H1 (cell line): ENCODE data around the gene TTPAL. TPM values are rescaled to one million over a fixed set of nuclear protein-coding genes. Genes with fewer than 3 reads are reported as not detected.

ENCODE experiments used
- CTCF ChIA-PET: fragments of 300-600 bp; sonication (Branson Sonifier 250); formaldehyde crosslinking; loops from one replicate; lab custom pipeline; 2021; ENCODE audit not compliant: partially characterized antibody; lab: Charles Lee
- POLR2A ChIA-PET: fragments of 300-600 bp; sonication (Branson Sonifier 250); formaldehyde crosslinking; loops from one replicate; lab custom pipeline; 2021; ENCODE audit warnings: inconsistent platforms; ENCODE audit not compliant: partially characterized antibody; lab: Charles Lee
- DNase-seq, 2 experiments: peaks; one replicate each; pipeline versions ENCODE4 v3.0.0 to v3.0.0-alpha.2; 2010 to 2022; ENCODE audit warnings: low spot score in 2 of 2, low read depth in 1 of 2, mixed read lengths in 1 of 2
- FAIRE-seq: peaks from 2 replicates; lab custom pipeline; 2011; peaks lifted over from hg19 to GRCh38; lab: Jason Lieb, UNC
- H2AFZ ChIP-seq: 2 replicates; pipeline ENCODE4 v1.8.1; 2012; ENCODE audit warnings: low read length, inconsistent platforms
- H2AK5ac ChIP-seq: 2 replicates; pipeline ENCODE4 v1.6.1; 2013; ENCODE audit warnings: low read depth, low read length
- H2BK120ac ChIP-seq: replicated peaks from 2 replicates; pipeline ENCODE3; 2013; ENCODE audit warnings: low read depth, low read length, inconsistent platforms
- H2BK12ac ChIP-seq: 2 replicates; pipeline ENCODE4 v1.6.1; 2013; ENCODE audit warnings: low read depth, low read length
- H2BK15ac ChIP-seq: 2 replicates; pipeline ENCODE4 v1.6.1; 2013; ENCODE audit warnings: low read length
- H2BK20ac ChIP-seq: 2 replicates; pipeline ENCODE4 v1.6.1; 2013; ENCODE audit warnings: low read length
- H2BK5ac ChIP-seq: 2 replicates; pipeline ENCODE4 v1.6.1; 2013; ENCODE audit warnings: low read depth, low read length
- H3K14ac ChIP-seq: 2 replicates; pipeline ENCODE4 v1.6.1; 2013; ENCODE audit warnings: inconsistent platforms; ENCODE audit not compliant: insufficient read length
- H3K18ac ChIP-seq: 2 replicates; pipeline ENCODE4 v1.6.1; 2013; ENCODE audit warnings: low read length; ENCODE audit errors: extremely low read depth
- H3K23ac ChIP-seq: 2 replicates; pipeline ENCODE4 v1.6.1; 2013; ENCODE audit warnings: inconsistent platforms; ENCODE audit not compliant: insufficient read length
- H3K23me2 ChIP-seq: 2 replicates; pipeline ENCODE4 v1.6.1; 2013; ENCODE audit warnings: low read depth, low read length
- H3K27ac ChIP-seq: 2 replicates; pipeline ENCODE4 v1.6.1; 2011; ENCODE audit warnings: low read depth, low read length, inconsistent platforms
- H3K27me3 ChIP-seq, 4 experiments: replicated peaks in 1 of 4; 1 replicate in 1 of 4; 2 replicates in 3 of 4; pipeline versions ENCODE4 v1.6.1 to v1.8.1; 2011 to 2013; ENCODE audit warnings: low read length in 3 of 4, mild to moderate bottlenecking in 3 of 4, inconsistent platforms in 2 of 4, mixed read lengths in 2 of 4, moderate library complexity in 1 of 4; ENCODE audit not compliant: control insufficient read depth in 3 of 4, insufficient read depth in 3 of 4; ENCODE audit errors: extremely low read depth in 1 of 4
- H3K36me3 ChIP-seq, 4 experiments: 2 replicates each; pipeline versions ENCODE4 v1.6.1 to v1.8.1; 2011 to 2013; ENCODE audit warnings: mild to moderate bottlenecking in 4 of 4, low read length in 3 of 4, moderate library complexity in 2 of 4, control low read depth in 1 of 4, inconsistent platforms in 1 of 4; ENCODE audit not compliant: insufficient read depth in 4 of 4, control insufficient read depth in 2 of 4
- H3K4ac ChIP-seq: replicated peaks from 2 replicates; pipeline ENCODE3; 2013; ENCODE audit warnings: low read length, low read depth, mixed read lengths, inconsistent platforms; ENCODE audit not compliant: insufficient read length
- H3K4me1 ChIP-seq, 4 experiments: replicated peaks in 1 of 4; 1 replicate in 1 of 4; 2 replicates in 3 of 4; pipeline versions ENCODE4 v1.6.1 to v1.8.1; 2011 to 2013; ENCODE audit warnings: low read length in 3 of 4, inconsistent platforms in 2 of 4, mixed read lengths in 1 of 4; ENCODE audit not compliant: insufficient read depth in 4 of 4, control insufficient read depth in 3 of 4
- H3K4me2 ChIP-seq, 2 experiments: 2 replicates each; pipeline versions ENCODE4 v1.6.1 to v1.8.1; 2011 to 2013; ENCODE audit warnings: low read depth in 2 of 2, low read length in 2 of 2, control low read depth in 1 of 2, inconsistent platforms in 1 of 2, mild to moderate bottlenecking in 1 of 2; ENCODE audit not compliant: insufficient read depth in 1 of 2
- H3K4me3 ChIP-seq, 4 experiments: fragments of 200-600, 300-600 bp in 1 of 4; sonication (generic), shearing (Covaris generic), sonication (Bioruptor Twin) in 1 of 4; 2 replicates each; pipeline versions ENCODE4 v1.5.1 to v1.8.1; 2011 to 2016; ENCODE audit warnings: low read length in 4 of 4, low read depth in 3 of 4, control low read depth in 2 of 4, inconsistent platforms in 2 of 4, mild to moderate bottlenecking in 2 of 4, mixed read lengths in 1 of 4, moderate library complexity in 1 of 4; ENCODE audit not compliant: insufficient read depth in 2 of 4; ENCODE audit errors: extremely low read depth in 1 of 4
- H3K56ac ChIP-seq: replicated peaks from 2 replicates; pipeline ENCODE3; 2013; ENCODE audit warnings: low read depth, mild to moderate bottlenecking, mixed read lengths, low read length, inconsistent platforms; ENCODE audit not compliant: insufficient read length
- H3K79me1 ChIP-seq: 2 replicates; pipeline ENCODE4 v1.6.1; 2013; ENCODE audit warnings: low read depth, low read length, control low read depth
- H3K79me2 ChIP-seq, 2 experiments: 2 replicates each; pipeline versions ENCODE4 v1.6.1 to v1.8.1; 2012 to 2013; ENCODE audit warnings: low read length in 2 of 2, mild to moderate bottlenecking in 2 of 2, inconsistent platforms in 1 of 2; ENCODE audit not compliant: insufficient read depth in 2 of 2, control insufficient read depth in 1 of 2
- H3K9ac ChIP-seq, 4 experiments: replicated peaks in 1 of 4; 1 replicate in 1 of 4; 2 replicates in 3 of 4; pipeline versions ENCODE4 v1.6.1 to v1.8.1; 2011 to 2013; ENCODE audit warnings: low read depth in 3 of 4, low read length in 3 of 4, control low read depth in 2 of 4, mild to moderate bottlenecking in 2 of 4, moderate library complexity in 2 of 4, inconsistent platforms in 1 of 4; ENCODE audit errors: extremely low read depth in 1 of 4
- H3K9me3 ChIP-seq, 2 experiments: 2 replicates each; pipeline versions ENCODE4 v1.6.1 to v1.8.1; 2012 to 2013; ENCODE audit warnings: mild to moderate bottlenecking in 2 of 2, moderate library complexity in 2 of 2, control low read depth in 1 of 2, inconsistent platforms in 1 of 2, low read depth in 1 of 2, low read length in 1 of 2, mixed read lengths in 1 of 2; ENCODE audit not compliant: insufficient read depth in 2 of 2
- H4K20me1 ChIP-seq, 2 experiments: replicated peaks in 1 of 2; 2 replicates each; pipeline versions ENCODE3 to v1.8.1; 2011 to 2013; ENCODE audit warnings: inconsistent platforms in 2 of 2, low read length in 2 of 2, mild to moderate bottlenecking in 1 of 2; ENCODE audit not compliant: insufficient read depth in 2 of 2, control insufficient read depth in 1 of 2
- H4K5ac ChIP-seq: 2 replicates; pipeline ENCODE4 v1.6.1; 2013; ENCODE audit warnings: low read length, low read depth, mixed read lengths, inconsistent platforms; ENCODE audit not compliant: insufficient read length
- H4K8ac ChIP-seq: 2 replicates; pipeline ENCODE4 v1.8.0; 2013; ENCODE audit warnings: mild to moderate bottlenecking, moderate library complexity, low read length, inconsistent platforms; ENCODE audit not compliant: insufficient read depth; ENCODE audit errors: extremely low read depth
- H4K91ac ChIP-seq: replicated peaks from 2 replicates; pipeline ENCODE3; 2013; ENCODE audit warnings: low read length, mixed read lengths, inconsistent platforms; ENCODE audit not compliant: insufficient read length
- EP300 ChIP-seq, 2 experiments: IDR thresholded peaks; 1 replicate in 1 of 2; 2 replicates in 1 of 2; pipeline ENCODE4 v1.6.1; 2011 to 2012; ENCODE audit warnings: low read depth in 2 of 2, low read length in 2 of 2, mild to moderate bottlenecking in 2 of 2, borderline replicate concordance in 1 of 2, inconsistent platforms in 1 of 2, moderate library complexity in 1 of 2
- EZH2 ChIP-seq: fragments of 200-600 bp; sonication (generic); IDR thresholded peaks from 2 replicates; pipeline ENCODE4 v1.7.1; 2012; ENCODE audit warnings: low read depth, mild to moderate bottlenecking, moderate library complexity, low read length, inconsistent platforms; ENCODE audit not compliant: severe bottlenecking
- FOSL1 ChIP-seq: IDR thresholded peaks from 2 replicates; pipeline ENCODE4 v1.6.1; 2011; ENCODE audit warnings: mild to moderate bottlenecking, low read depth, low read length, moderate library complexity; ENCODE audit not compliant: insufficient read depth
- GABPA ChIP-seq: IDR thresholded peaks from 2 replicates; pipeline ENCODE4 v1.6.1; 2011; ENCODE audit warnings: mild to moderate bottlenecking, low read length, moderate library complexity, borderline replicate concordance; ENCODE audit not compliant: insufficient read depth
- HDAC6 ChIP-seq: IDR thresholded peaks from one replicate; pipeline ENCODE4 v1.7.1; 2012; ENCODE audit warnings: low read depth, mild to moderate bottlenecking, inconsistent platforms, low read length, moderate library complexity
- NRF1 ChIP-seq: IDR thresholded peaks from 2 replicates; pipeline ENCODE4 v1.6.1; 2011; ENCODE audit warnings: mild to moderate bottlenecking, low read depth, low read length, improper control_type of control experiment
- PHF8 ChIP-seq: fragments of 200-600 bp; sonication (generic); conservative IDR thresholded peaks from 2 replicates; pipeline ENCODE4 v1.7.1; 2012; ENCODE audit warnings: low read depth, mild to moderate bottlenecking, inconsistent platforms, low read length, moderate library complexity
- POU5F1 ChIP-seq: IDR thresholded peaks from 2 replicates; pipeline ENCODE4 v1.6.1; 2011; ENCODE audit warnings: low read depth, mild to moderate bottlenecking, low read length, moderate library complexity
- RAD21 ChIP-seq, 2 experiments: IDR thresholded peaks in 1 of 2; conservative IDR thresholded peaks in 1 of 2; 2 replicates each; pipeline ENCODE4 v1.6.1; 2011; ENCODE audit warnings: low read depth in 2 of 2, low read length in 2 of 2, improper control_type of control experiment in 1 of 2, inconsistent platforms in 1 of 2, mild to moderate bottlenecking in 1 of 2, moderate library complexity in 1 of 2
- TCF12 ChIP-seq: IDR thresholded peaks from 2 replicates; pipeline ENCODE4 v1.6.1; 2011; ENCODE audit warnings: low read depth, mild to moderate bottlenecking, low read length
- TEAD4 ChIP-seq: IDR thresholded peaks from 2 replicates; pipeline ENCODE4 v1.6.1; 2012; ENCODE audit warnings: low read depth, low read length, inconsistent platforms, mixed read lengths
- WGBS, 2 experiments: shearing (Covaris generic) in 1 of 2; methylation state at CpG; one replicate each; pipeline versions ENCODE4 v1.1.6 to v1.1.7; 2013 to 2015; ENCODE audit warnings: low lambda C conversion rate in 2 of 2, mixed read lengths in 2 of 2, inconsistent platforms in 1 of 2, low coverage in 1 of 2, missing lambda C conversion rate in 1 of 2; ENCODE audit not compliant: insufficient replicate concordance in 2 of 2, insufficient coverage in 1 of 2, insufficient read length in 1 of 2; ENCODE audit errors: extremely low coverage in 1 of 2, missing lambda C conversion rate in 1 of 2; 5-methylcytosine and 5-hydroxymethylcytosine counted together
- polyA plus RNA-seq, 7 experiments: library from polyadenylated mRNA; depleted of rRNA in 3 of 7; stranded (reverse) in 5 of 7; unstranded in 2 of 7; fragments of >200 nt in 5 of 7; fragments of 200-250 nt in 2 of 7; gene quantifications; 1 replicate in 5 of 7; 2 replicates in 1 of 7; 4 replicates in 1 of 7; pipeline versions ENCODE4 v1.2.1 to v1.2.3, GENCODE V29; 2011 to 2013; ENCODE audit warnings: missing spikeins in 2 of 7, mixed read lengths in 2 of 7
- total RNA-seq: library from RNA; stranded (reverse); fragmentation: NEBNext Ultra II Directional; extraction: Animal tissue kit (Norgen Biotek cat#: 25700); gene quantifications from 2 replicates; pipeline ENCODE4 v1.2.1, GENCODE V29; 2021

The TTPAL gene
- total and polyA plus RNA-seq, 2 of the 8 experiments (the other 6 are each of a cell fraction or from before 2014, with no cell fraction given) = 2.8 to 14.0 TPM

GRCh38 chr20:44509762-44510161, 34.1 kb downstream of the TTPAL start:
- CTCF ChIA-PET = interaction anchor here (0.9 to 5.7 kb wide), 4 partner anchors 12 to 294 kb away, joined by 3 to 23 read pairs (median 4); partner anchors contain the start of gene SERINC3
- POLR2A ChIA-PET = no interaction called here
- no peak for FAIRE-seq
- TF ChIP-seq FOSL1 (no peak), HDAC6 (no peak), TCF12 (no peak), RAD21 (IDR thresholded peaks at IDR 0.05 in 1 of 2, conservative IDR thresholded peaks at IDR 0.05 in 1 of 2; ENCODE audit: low read depth in 2 of 2, low read length in 2 of 2) (no peak), TEAD4 (no peak), EZH2 (no peak), NRF1 (no peak), POU5F1 (no peak), PHF8 (no peak), EP300 (IDR thresholded peaks at IDR 0.05; ENCODE audit: borderline replicate concordance in 1 of 2, low read depth in 2 of 2, low read length in 2 of 2) (no peak), GABPA (no peak)

More at GRCh38 chr20:44509762-44510161, 34.1 kb downstream of the TTPAL start:
- Histone ChIP-seq H3K27me3 (no peaks in the 10 kb centered on the region), H3K36me3 (peaks cover 2 to 22% (median 11%) of the 10 kb centered on the region in 4 experiments; a peak in 7 of 8 replicates), H2BK20ac (no peak overlapping the region), H4K91ac (no peak overlapping the region), H2AFZ (no peak overlapping the region), H4K5ac (no peak overlapping the region), H3K4me3 (no peak overlapping the region), H3K56ac (no peak overlapping the region), H3K18ac (no peak overlapping the region), H2BK120ac (no peak overlapping the region), H3K27ac (no peak overlapping the region), H3K4ac (no peak overlapping the region), H3K23ac (no peak overlapping the region), H3K9me3 (no peaks in the 10 kb centered on the region), H3K9ac (no peak overlapping the region), H2AK5ac (no peak overlapping the region), H3K4me1 (no peaks in the 10 kb centered on the region), H3K79me2 (peaks cover 0 to 6% of the 10 kb centered on the region in 2 experiments; a peak in 1 of 4 replicates), H3K14ac (no peak overlapping the region), H2BK15ac (no peak overlapping the region), H3K4me2 (no peak overlapping the region), H2BK5ac (no peak overlapping the region), H2BK12ac (no peak overlapping the region), H3K23me2 (no peaks in the 10 kb centered on the region), H4K20me1 (peaks cover 0 to 1% of the 10 kb centered on the region in 2 experiments), H3K79me1 (peaks cover 4% of the 10 kb centered on the region), H4K8ac (no peak overlapping the region)
- 87% methylated on average over 4 of the region's 4 CpGs; no CpG with 5 or more reads in 1 of the 2 experiments for WGBS, 2 experiments
- no peak for DNase-seq
